ENCODE data around the gene CYTH2.

The CYTH2 gene

GRCh38 chr19:48497728-48498594, 28.8 kb downstream of the CYTH2 start:
- DNase-seq (ENCODE audit: low read depth in 1 of 2, low spot score in 1 of 2): no peak
- Histone ChIP-seq H3K27me3 (ENCODE audit: insufficient read depth, poor library complexity, severe bottlenecking) (peaks cover 41% of the 10 kb centered on the region), H3K27ac (replicated peaks) (no peak overlapping the region), H3K4me3 (replicated peaks; ENCODE audit: insufficient read depth, low read length) (no peak overlapping the region)
- no peak for TF ChIP-seq REST (IDR thresholded peaks at IDR 0.05; ENCODE audit: insufficient replicate concordance, low read depth)
- no peak for TF ChIP-seq CTCF (IDR thresholded peaks at IDR 0.05; ENCODE audit: insufficient read depth, low read length)
- TF ChIP-seq SPI1 (IDR thresholded peaks at IDR 0.05; ENCODE audit: borderline replicate concordance, low read depth): no peak
- no peak for TF ChIP-seq GABPA (IDR thresholded peaks at IDR 0.05; ENCODE audit: low read depth)
- TF ChIP-seq POLR2AphosphoS5 (IDR thresholded peaks at IDR 0.05; ENCODE audit: low read depth): no peak

- DNase-seq (ENCODE audit: low read depth in 1 of 2, low spot score in 1 of 2): no peak
- Histone ChIP-seq H3K27ac (replicated peaks) (no peak overlapping the region), H3K4me3 (replicated peaks; ENCODE audit: insufficient read depth, low read length) (no peak overlapping the region), H3K27me3 (ENCODE audit: insufficient read depth, poor library complexity, severe bottlenecking) (peaks cover 39% of the 10 kb centered on the region)
- TF ChIP-seq POLR2AphosphoS5 (IDR thresholded peaks at IDR 0.05; ENCODE audit: low read depth): no peak
Measured at GRCh38 chr19:48498595-48499311, 29.6 kb downstream of the CYTH2 start.

- H3K4me3 ChIP-seq (replicated peaks; ENCODE audit: insufficient read depth, low read length): no peak overlapping the region
- TF ChIP-seq REST (IDR thresholded peaks at IDR 0.05; ENCODE audit: insufficient replicate concordance, low read depth): no peak
- TF ChIP-seq POLR2AphosphoS5 (IDR thresholded peaks at IDR 0.05; ENCODE audit: low read depth): no peak
- TF ChIP-seq CTCF (IDR thresholded peaks at IDR 0.05; ENCODE audit: insufficient read depth, low read length): no peak
- TF ChIP-seq SPI1 (IDR thresholded peaks at IDR 0.05; ENCODE audit: borderline replicate concordance, low read depth): no peak
- no peak for TF ChIP-seq GABPA (IDR thresholded peaks at IDR 0.05; ENCODE audit: low read depth)
- H3K27ac ChIP-seq (replicated peaks): no peak overlapping the region
- DNase-seq (ENCODE audit: low read depth in 1 of 2, low spot score in 1 of 2): no peak
- peaks cover 33% of the 10 kb centered on the region for H3K27me3 ChIP-seq (ENCODE audit: insufficient read depth, poor library complexity, severe bottlenecking)
Measured at GRCh38 chr19:48499316-48500090, 30.3 kb downstream of the CYTH2 start.
